GM12891 (cell line): ENCODE data around the gene ARFGEF2.

Experiments used
- PAX5 ChIP-seq: IDR thresholded peaks from 2 replicates; pipeline ENCODE4 v1.6.1; 2011; ENCODE audit warnings: low read length, moderate library complexity, mild to moderate bottlenecking; ENCODE audit not compliant: insufficient read depth, severe bottlenecking
- POLR2A ChIP-seq: IDR thresholded peaks from 2 replicates; pipeline ENCODE4 v1.6.1; 2011; ENCODE audit warnings: low read depth, low read length, control low read depth
- POLR2AphosphoS5 ChIP-seq: IDR thresholded peaks from 2 replicates; pipeline ENCODE4 v1.6.1; 2011; ENCODE audit warnings: low read depth, low read length, control low read depth
- POU2F2 ChIP-seq: IDR thresholded peaks from 2 replicates; pipeline ENCODE4 v1.6.1; 2011; ENCODE audit warnings: low read depth, mild to moderate bottlenecking, control low read depth, low read length, moderate library complexity
- SPI1 ChIP-seq: IDR thresholded peaks from 2 replicates; pipeline ENCODE4 v1.6.1; 2011; ENCODE audit warnings: low read depth, low read length, control low read depth
- TAF1 ChIP-seq: IDR thresholded peaks from 2 replicates; pipeline ENCODE4 v1.6.1; 2011; ENCODE audit warnings: low read depth, low read length, control low read depth

DNA sequence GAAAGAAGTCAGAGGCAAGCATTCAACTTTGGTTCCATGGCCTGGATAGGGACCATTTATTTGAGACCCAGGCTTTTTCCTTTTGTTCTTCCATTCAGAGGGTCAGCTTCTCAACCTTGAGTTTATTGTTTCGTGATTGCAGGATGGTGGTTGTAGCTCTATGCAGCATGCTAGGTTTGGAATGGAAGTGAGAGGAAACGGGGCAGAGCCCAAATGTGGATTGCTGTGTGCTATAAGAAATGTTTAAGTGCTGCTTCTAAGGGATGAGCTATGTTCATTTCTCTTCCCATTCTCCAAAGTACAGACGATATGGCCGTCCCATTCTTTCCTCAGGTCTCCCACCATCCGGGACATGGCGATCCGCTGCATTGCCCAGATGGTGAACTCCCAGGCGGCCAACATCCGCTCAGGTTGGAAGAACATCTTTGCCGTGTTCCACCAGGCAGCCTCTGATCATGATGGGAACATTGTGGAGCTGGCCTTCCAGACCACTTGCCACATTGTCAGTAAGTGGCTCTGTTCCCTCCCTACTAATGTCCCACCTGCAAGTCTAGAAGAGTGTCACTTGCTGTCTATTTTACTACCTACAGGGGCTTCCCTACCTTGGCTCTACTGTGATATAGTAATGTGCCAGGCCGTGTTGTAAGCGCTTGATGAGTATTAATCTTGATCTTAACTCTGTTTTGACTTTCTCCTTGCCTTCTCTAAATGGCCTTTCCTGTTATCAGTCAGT, 88.6 kb downstream of the ARFGEF2 start:
- no peak for TF ChIP-seq POLR2AphosphoS5
- TF ChIP-seq POLR2A: no peak
- no peak for TF ChIP-seq TAF1
- TF ChIP-seq SPI1: no peak
- TF ChIP-seq POU2F2: no peak
- no peak for TF ChIP-seq PAX5
